ENCODE measurements around the gene DAZAP1. TPM values are rescaled to one million over a fixed set of nuclear protein-coding genes. Genes with fewer than 3 reads are reported as not detected.
"Not testable (repeated sequence)": the region's sequence is repeated elsewhere in the genome, so short reads cannot be mapped to it uniquely, and the experiment has no call there.

The DAZAP1 gene
- total RNA-seq, 2 experiments from 2014 or later: 295 to 300 TPM

DNA sequence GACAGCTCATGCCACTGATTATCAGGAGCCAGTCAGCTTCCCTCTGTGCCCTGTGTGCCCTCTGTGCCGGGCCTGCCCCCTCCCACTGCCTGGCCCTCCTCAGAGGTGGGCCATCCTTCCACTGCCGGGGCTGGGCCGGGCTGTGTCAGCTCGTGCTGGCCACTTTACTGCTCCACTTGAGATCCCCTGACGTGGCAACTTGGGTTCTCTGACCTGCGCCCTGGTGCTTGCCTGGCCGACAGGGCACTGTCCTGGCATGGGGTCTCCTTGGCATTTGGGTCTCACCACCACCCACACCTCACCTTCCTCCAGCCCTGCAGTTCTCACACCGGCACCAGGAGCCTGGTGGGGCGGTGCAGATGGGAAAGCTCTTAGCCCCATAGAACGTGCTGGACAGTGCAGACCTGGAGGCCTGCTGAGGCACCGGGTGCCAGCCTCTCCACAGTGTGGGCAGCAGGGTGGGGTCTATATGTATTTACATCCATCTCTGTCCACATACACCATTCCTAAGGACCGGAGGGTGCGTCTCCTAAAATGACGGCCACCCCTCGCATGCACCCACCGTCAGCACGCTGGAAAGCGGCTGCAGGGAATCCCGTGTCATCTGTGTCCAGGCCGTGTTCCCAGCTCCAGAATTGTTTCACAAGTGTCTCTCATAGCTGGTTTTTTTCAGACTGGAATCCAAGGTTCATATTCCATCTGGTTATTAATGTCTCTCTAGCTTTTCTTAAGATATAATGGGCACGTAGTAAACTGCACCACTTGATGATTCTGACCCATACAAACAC lies 11.8 kb downstream of the DAZAP1 start:
- ChIA-PET POLR2A (no interaction called here), CTCF (interaction anchor here (0.8 kb wide), 1 partner anchor 26 kb away, joined by 3 read pairs; no protein-coding TSS in a partner anchor)

DNA sequence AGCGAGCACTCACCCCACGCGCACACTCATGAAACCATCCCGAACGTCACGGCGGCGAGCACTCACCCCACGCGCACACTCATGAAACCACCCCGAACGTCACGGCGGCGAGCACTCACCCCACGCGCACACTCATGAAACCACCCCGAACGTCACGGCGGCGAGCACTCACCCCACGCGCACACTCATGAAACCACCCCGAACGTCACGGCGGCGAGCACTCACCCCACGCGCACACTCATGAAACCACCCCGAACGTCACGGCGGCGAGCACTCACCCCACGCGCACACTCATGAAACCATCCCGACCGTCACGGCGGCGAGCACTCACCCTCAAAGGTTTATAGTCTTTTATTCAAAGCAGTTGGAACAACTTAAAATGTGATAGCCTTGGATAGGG lies 12.7 kb downstream of the DAZAP1 start:
- CTCF ChIA-PET: interaction anchor here (0.9 kb wide), 1 partner anchor 17 kb away, joined by 4 read pairs; no protein-coding TSS in a partner anchor
- POLR2A ChIA-PET: not testable (repeated sequence)

DNA sequence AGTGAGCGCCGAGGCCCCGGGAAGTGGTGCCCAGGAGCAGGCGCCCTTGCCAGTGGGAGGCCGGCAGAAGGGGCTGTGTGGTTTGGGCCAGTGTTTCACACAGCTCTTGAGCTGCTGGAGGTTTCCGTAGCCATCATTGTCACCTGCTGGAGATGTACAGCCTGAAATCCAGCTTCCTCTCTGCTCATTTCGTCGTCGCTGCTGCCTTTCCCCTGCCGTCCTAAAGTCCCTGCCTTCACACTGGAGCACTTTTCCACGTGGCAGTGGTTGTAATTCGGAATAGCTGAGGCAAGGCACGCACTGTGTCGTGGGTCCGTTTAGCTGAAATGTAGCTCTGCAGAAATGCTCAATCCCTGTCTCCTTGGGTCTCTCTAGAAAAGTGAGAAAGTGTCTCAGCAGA lies 13.2 kb downstream of the DAZAP1 start:
- ChIA-PET CTCF (interaction anchor here (0.9 kb wide), 1 partner anchor 16 kb away, joined by 4 read pairs; no protein-coding TSS in a partner anchor), POLR2A (interaction anchor here (0.5 to 0.8 kb wide), 2 partner anchors 10 to 65 kb away, joined by 3 to 12 read pairs; no protein-coding TSS in a partner anchor)

DNA sequence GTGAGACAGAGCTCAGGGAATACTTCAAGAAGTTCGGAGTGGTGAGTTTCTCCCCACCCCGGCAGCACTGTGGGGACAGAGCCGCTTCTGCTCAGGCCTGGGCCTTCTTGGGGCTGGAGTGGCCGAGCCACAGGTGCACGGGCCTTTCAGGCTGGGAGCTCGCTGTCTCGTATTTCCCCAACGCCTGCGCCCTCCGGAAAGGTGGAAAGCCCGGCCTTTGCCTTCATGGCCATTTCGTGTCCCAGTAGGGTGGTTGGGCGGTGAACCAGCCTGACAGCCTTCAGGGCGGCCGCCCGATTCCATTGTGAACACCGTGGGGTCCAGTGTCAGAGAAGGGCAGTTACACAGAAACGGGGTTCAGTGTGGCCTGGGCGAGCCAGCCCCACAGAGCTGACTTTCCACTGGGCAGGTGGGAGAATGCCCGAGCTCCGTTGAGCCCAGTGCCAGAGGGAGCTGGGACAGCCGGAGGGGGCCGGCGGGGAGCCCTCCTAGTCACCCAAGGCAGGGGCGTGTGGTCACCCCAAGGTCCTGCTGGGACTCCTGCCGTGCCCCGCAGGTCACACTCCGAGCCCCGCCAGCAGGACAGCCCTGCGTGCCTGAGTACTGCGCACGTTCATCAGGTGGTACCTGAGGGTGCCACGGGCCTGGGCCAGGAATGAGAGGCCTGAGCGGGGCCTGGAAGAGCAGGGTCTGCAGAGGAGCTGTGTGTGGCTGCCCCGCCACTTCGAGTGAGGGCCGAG lies 14.0 kb downstream of the DAZAP1 start:
- CTCF ChIA-PET: no interaction called here

DNA sequence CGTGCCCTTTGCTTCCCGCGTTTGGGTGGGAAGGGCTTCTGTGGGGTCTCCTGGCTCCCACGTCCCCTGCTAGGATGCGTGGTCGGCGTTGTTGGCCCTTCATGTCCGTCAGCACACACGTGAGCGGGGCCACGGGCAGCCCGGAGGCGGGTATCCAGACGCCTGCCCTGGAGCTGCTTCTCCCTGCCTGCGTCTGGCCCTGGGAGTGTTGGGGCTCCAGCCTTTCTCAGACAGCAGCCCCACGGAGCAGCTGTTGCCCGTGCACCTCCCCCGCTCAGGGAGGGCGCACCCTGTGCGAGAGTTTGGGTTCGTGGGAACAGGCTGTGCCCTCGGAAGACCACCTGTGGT lies 14.5 kb downstream of the DAZAP1 start:
- CTCF ChIA-PET: no interaction called here
- POLR2A ChIA-PET: no interaction called here

More for the DNA sequence above, 14.0 kb downstream of the DAZAP1 start:
- POLR2A ChIA-PET: interaction anchor here (0.5 to 0.8 kb wide), 2 partner anchors 11 to 66 kb away, joined by 3 to 12 read pairs; no protein-coding TSS in a partner anchor

DNA sequence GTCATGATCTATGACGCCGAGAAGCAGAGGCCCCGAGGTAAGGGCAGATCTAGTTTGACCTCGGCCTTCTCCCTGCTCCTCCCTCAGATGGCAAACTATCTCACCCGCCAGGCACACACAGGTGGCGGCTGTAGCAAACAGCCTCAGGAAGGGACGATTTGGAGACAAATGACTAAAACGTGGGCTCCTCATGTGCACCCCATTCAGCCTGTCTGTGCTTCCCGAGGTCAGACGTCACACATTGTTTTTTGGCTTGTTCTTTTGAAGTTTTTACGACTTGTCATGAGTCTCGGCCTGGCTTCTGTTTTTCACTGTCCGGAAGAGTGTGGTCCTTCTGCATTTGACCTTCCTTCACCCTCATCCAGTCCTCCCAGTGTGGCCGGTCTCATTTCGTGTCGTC lies 15.0 kb downstream of the DAZAP1 start:
- ChIA-PET POLR2A (no interaction called here), CTCF (no interaction called here)

DNA sequence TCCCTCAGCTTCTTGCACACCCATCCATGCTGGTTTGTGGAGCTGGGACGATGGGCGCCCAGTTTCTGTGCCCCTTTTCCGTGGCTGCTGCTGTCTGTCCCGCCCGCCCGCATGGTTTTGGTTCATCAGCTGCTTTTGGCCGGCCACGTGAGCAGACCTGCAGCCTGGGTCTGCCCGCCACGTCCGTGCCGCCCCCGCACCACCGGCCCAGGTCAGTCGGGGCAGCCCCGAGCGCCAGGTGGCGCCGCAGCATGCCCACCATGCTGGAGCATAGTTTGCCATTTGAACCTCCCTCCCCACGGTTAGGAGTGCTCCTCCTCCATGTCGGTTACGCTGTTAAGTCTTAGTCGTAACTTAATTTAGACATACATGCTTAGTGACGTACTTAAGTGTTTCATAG lies 15.6 kb downstream of the DAZAP1 start:
- ChIA-PET POLR2A (no interaction called here), CTCF (no interaction called here)

DNA sequence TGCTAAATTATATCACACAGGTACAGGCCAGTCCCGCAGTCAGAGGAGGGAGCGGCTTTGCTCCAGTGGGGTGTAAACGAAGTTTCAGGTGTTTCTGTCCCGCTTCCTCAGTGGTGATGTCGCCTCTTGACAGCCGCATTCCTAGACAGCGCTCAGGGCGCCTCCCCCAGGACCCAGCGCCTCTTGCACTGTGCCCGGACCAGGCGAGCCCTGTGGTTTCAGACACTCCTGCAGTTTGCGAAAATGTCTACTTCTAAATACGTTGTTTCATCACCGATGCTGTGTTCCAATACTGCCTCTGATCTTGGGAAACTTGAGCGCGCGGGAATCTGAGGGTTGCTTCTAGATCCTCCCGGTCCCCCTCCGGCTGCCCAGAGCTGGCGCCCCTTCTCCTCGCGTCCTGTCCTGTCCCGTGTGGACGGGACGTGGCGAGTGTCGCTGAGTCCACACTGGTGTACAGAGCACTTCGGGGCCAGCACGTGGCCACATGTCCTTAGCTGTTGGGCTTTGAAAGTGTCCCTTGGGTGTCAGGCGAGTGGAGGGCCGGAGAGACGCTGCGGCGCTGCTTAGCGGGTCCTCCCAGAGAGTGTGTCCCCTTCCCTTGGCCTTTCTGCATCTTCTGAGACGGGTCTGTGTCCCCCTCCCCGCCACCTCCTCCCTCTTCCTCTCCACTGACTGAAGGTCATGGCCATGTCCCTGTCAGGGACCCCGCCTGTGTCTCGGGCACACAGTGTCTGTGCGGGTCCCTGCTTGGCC lies 16.2 kb downstream of the DAZAP1 start:
- CTCF ChIA-PET: no interaction called here

DNA sequence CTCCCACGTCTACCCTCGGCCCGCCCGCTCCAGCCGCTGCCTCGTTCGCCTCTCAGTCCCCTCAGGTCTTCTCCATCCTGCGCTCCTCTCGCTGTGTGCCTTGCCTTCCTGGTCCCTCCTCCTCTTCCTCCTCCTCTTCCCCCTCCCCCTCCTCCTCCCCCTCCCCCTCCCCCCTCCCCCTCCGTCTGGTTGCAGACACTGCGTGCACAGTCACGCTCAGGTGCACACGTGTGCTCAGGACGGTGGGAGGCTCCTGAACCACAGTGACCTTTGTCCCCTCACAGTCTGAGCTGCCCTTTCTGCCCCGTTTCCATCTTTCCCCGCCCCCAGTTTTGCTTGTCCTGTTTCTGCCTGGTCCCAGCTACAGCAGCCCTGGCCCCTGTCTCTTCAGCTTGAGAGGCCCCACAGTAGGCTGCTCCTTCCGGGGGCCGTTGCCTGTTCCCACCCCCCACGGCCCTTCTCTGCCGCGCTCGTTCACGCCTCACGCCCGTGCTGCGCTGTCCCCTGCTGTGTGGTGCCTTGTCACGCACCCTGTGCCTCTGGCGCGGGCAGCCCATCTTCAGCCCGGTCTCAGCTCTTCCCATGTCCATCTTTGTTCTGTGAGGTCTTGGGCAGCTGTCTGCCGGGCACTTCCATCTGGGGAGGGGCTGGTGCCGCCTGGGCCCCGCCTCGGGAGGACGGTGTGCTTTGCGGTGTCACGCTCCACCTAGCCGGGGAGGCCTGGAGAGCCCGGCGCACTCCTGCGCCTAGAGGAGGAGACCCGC lies 17.0 kb downstream of the DAZAP1 start:
- ChIA-PET POLR2A (no interaction called here), CTCF (no interaction called here)

More for the DNA sequence above, 16.2 kb downstream of the DAZAP1 start:
- POLR2A ChIA-PET: no interaction called here

DNA sequence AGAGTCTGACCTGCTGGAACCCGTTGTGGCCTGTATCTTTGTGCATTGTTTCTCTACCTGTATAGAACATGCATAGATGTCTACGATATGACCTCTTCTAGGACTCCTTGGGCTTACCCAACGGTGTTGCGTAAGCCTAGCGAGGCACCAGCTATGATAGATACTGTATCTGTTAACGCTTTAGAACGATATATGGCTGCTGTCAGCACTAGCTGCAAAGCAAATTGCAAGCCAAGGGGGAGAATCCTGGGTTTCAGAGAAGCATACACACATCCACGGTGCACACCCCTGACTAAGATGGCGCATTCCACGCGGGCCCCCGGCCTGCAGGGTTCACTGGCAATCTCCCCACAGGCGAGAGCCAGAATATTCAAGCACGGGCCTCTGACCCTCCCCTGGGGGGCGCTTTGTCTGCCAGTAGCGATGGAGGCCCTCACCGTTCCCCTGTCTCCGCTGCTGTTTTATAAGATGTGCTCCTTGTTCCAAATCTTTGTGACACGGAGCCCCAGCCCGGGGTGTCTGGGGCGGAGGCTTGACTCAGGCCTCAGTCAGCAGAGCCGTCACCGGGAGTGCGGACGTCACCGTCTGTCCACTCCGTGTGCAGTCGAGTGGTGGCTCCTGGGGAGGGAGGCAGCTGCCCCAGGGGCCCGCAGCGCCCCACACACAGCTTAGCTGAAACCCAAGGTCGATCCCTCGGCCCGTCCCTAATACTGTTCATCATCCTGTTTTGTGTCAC lies 17.9 kb downstream of the DAZAP1 start:
- CTCF ChIA-PET: no interaction called here
- POLR2A ChIA-PET: no interaction called here

DNA sequence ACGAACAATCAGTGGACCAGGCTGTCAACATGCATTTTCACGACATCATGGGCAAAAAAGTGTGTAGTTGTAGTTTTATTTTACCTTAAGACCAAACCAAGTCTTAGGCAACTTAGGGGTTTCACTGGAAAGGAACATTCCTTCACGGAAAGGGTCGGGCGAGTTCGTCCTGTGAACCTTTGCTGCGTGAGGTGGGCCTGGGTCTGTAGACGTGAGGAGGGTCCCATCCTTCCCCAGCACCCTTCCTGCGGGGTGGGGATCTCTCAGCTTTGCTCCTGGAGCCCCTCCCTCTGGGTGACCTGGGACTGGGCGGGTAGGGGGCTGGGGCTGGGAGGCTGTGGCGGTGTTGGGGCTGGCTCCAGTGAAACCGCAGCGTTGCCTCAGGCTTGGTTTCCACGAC lies 18.5 kb downstream of the DAZAP1 start:
- ChIA-PET CTCF (no interaction called here), POLR2A (no interaction called here)

DNA sequence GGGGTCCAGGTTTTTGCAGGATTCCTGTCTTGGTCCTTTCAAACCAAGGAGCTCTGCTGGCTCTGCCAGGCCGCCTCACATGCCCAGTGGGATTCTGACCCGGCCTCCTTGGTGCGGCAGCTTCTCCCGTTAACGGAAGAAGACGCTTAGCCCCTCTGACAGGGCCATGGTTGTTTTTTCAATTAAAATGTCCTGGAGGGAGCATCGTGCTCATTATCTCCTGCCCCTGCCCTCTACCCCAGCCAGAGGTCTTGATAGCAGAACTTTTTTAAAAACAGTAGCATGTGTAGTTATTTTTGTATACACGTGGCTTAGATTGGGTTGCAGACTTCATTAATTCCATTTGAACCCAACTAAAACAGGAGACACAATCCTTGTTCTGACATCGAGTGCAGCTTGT lies 19.4 kb downstream of the DAZAP1 start:
- CTCF ChIA-PET: no interaction called here
- POLR2A ChIA-PET: no interaction called here

DNA sequence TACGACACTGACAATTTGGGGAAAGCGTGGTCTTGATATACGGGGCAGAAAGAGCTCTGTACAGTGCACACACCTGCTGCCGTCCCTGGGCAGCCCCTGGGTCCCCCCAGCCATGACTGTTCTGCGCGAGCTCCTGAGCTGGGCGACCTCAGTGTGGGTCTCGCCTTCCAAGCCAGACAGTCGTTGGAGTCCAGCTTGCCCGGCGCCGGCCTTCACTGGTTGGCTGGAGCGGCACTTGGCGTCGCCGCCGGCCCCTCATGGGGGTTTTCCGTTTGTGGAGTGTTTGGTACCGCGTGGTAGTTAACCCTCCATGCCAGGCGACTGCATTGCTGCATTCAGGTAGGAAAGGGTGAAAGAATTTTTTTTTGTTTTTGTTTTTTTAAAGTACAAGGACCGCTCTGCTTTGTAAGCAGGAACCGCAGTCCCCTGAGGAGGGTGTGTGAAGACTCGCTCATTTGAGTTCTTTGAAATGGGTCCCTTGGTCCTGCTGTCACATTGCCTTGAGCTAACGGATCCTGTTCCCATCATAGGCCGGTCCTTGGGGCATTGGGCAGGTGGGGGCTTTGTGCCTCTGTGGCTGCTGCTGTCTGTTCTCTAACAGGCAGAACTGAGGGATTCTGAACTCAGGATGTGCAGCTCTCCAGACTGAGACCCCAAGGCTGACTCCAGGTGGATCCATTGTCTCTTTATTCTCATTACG lies 20.0 kb downstream of the DAZAP1 start:
- POLR2A ChIA-PET: interaction anchor here (0.5 kb wide), 1 partner anchor 31 kb away, joined by 4 read pairs; no protein-coding TSS in a partner anchor
- CTCF ChIA-PET: no interaction called here

DNA sequence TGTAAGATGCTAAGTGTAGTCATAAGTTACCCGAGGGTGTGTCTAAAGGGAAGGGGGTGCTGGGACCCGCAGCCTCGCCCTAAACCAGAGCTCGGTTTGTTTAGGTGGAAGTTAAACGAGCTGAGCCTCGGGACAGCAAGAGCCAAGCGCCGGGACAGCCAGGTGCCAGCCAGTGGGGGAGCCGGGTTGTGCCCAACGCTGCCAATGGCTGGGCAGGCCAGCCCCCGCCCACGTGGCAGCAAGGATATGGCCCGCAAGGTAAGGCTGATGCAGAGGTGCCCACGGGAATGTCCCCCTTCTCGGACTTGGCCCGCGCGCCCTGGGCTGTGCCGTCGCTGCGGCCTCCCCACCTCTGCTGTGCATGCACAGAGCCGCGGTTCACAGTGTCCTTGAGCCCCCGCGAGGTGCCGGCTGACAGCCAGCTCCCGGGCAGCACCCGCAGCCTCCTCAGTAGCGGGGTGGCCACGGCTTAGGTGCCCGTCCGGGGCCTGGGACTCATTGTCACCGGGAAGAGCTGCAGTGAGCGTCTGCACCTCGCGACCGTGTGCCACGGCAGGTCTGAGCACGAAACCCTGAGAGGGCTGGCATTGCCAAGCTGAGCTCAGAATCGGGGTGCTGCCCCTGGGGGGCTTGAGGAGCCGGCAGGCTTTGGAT lies 21.5 kb downstream of the DAZAP1 start:
- ChIA-PET CTCF (interaction anchor here (1.1 kb wide), 1 partner anchor 184 kb away, joined by 3 read pairs; no protein-coding TSS in a partner anchor), POLR2A (interaction anchor here (1.0 kb wide), 1 partner anchor 15 kb away, joined by 3 read pairs; no protein-coding TSS in a partner anchor)

DNA sequence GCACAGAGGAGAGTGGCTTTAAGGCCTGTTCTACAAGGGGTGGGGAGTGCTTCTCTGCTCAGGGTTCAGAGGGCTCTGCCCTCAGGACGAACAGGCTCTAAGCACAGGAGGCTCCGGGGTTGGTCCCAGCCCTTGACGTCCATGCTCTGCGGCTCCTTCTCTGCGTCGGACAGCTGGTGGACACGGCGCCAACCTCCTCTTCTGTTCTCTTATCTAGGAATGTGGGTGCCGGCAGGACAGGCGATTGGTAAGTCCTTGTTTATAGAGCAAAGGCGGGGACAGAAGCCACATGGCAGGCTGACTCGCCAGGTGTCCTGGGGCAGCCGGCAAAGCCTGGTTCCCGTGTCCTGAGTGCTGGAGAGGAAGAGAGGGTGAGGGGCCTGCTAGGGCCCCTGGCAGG lies 22.4 kb downstream of the DAZAP1 start:
- POLR2A ChIA-PET: interaction anchor here (1.0 kb wide), 1 partner anchor 16 kb away, joined by 3 read pairs; no protein-coding TSS in a partner anchor
- CTCF ChIA-PET: interaction anchor here (1.1 kb wide), 1 partner anchor 185 kb away, joined by 3 read pairs; no protein-coding TSS in a partner anchor

DNA sequence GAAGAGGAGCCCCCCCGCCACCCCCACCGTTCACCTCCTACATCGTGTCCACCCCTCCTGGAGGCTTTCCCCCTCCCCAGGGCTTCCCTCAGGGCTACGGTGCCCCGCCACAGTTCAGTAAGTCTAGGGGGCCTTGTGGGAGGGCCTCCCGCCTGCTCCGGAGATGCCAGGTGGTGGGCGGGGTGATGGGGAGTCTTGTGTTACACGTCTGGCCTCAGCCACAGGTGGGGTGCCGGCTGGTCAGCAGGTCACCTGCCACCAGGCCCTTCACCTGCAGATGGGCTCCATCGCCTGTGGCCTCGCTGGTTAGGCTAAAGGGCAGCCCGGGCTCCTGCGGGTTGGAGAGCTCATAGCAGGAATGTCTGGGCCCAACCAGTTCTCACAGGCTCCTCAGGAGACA lies 22.9 kb downstream of the DAZAP1 start:
- CTCF ChIA-PET: no interaction called here
- POLR2A ChIA-PET: no interaction called here

DNA sequence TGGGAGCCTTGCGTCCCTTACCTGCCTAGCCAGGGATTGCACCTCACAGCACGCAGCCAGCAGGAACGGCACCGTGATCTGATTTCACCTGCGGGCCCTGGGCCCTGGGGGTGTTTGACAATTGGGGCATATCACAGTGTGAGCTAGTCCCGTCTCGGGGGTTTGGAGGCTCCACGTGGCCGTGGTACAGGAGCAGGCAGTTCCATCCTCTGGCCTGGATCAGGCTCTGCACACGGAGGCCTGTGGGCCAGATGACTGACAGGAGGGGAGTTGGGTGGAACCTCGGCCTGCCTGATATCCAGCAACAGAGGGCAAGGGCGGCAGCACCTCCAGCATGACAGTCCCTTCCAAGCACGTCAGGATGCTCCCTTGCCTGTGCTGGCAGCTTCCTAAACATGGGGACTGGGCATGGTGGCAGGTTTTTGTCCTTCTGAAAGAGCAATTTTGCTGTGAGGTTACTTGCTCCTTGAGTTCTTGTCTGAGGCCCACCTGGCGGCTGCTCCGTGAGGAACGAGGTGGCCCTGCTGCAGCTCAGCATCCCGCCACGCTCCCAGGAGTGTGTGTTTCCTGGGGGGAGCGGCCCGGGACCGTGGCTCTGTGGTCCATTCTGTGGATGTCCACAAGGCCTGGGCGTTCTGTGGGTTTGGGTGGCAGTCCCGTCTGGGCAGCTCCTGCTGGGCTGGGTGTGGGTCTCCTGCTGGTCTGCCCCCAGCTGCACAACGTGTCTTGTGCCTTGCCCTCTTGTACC lies 24.5 kb downstream of the DAZAP1 start:
- POLR2A ChIA-PET: no interaction called here
- CTCF ChIA-PET: interaction anchor here (1.1 to 1.4 kb wide), 2 partner anchors 13 to 152 kb away, joined by 3 to 6 read pairs; no protein-coding TSS in a partner anchor
